ENCODE results near the gene CD24.

- no peak for TF ChIP-seq CTCF (IDR thresholded peaks at IDR 0.05)
- TF ChIP-seq POLR2AphosphoS5 (IDR thresholded peaks at IDR 0.05; ENCODE audit: low read depth, low read length) = no peak
- TF ChIP-seq REST (IDR thresholded peaks at IDR 0.05; ENCODE audit: insufficient read depth in 1 of 2, low read depth in 2 of 2, low read length in 1 of 2) = no peak
- no peak for TF ChIP-seq SIN3A (IDR thresholded peaks at IDR 0.05; ENCODE audit: borderline replicate concordance, insufficient read depth, low read depth, low read length)
These were observed 34.7 kb downstream of the CD24 start for GRCh38 chr6:106939848-106940247.

Measured in Panc1 (cell line).